Hippocampal formation (tissue), 2 donors: ENCODE measurements around the gene MCF2L2.

Experiments
- DNase-seq, 2 donors: peaks; one replicate each; lab custom pipeline; 2025; lab: John Stamatoyannopoulos, UW

MCF2L2 gene

DNA sequence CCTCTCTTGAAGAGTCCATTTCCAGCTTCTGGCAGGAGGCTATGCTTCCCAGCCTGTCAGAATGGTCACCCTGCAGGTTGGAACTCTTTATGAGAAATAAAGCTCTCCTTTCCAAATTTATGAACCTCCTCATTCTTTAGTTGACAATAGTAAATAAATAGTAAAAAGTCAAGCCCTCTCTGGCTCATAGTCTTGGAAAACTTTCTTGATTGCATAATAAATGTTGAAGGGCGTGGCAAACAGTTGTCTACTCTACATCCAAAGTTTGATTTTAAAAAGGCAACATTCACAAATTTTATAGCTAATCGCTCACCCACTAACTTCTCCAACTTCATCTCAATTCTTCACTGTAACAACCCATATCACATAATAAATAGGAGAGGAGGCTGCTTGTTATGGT lies 58.8 kb downstream of the MCF2L2 start:
- DNase-seq, result no peak

DNA sequence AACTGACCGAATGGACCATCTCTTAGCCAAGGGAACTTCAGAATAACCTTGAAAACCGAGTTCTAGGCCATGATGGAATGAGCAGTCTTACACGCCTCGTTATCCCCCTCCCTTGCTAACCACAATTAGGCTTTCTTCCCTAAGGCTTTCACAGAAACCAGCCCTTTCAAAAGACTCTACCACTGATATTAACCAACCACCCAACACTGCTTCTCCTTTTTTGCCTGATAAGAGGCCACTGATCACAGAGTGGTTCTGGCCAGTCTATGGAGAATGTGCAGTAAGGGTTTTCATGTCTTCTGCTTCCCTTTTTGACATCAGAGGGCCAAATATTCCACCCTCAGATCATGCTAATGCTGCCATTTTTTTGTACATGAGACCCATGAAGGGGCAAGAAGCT lies 59.3 kb downstream of the MCF2L2 start:
- no peak for DNase-seq

DNA sequence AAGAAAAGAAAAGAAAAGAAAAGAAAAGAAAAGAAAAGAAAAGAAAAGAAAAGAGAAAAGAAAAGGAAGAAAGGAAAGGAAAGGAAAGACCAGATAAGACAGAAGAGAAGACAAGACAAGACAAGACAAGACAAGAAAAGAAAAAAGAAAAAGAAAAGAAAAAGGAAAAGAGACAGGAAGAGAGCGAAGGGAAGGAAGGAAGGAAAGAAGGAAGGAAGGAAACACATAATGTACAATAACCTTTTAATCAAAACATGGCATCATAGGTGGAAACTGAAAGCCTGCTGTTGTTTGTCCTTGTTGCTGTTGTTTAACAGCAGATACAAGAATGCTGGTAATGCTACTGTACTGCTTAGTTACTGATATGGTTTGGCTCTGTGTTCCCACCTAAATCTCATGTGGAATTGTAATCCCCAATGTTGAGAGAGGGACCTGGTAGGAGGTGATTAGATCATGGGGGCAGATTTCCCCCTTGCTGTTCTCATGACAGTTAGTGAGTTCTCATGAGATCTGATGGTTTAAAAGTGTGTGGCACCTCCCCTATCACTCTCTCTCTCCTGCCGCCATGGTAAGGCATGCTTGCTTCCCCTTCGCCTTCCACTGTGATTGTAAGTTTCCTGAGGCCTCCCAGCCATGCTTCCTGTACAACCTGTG lies 67.3 kb downstream of the MCF2L2 start:
- no peak for DNase-seq

DNA sequence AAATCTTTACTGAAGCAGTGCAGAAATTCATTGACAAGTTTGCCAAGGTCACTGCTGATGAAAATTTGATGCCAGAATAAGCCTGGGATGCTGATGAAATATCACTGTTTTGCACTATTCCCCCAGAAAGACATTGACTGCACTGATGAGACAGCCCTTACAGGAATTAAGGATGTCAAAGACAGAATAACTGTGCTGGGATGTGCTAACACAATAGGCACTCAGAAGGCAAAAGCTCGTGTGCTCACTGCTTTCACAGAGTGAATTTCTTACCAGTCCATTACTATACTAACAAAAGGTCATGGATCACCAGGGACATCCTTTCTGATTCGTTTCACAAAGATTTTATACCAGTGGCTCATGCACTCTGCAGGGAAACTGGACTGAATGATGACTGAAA lies 69.4 kb downstream of the MCF2L2 start:
- no peak for DNase-seq

DNA sequence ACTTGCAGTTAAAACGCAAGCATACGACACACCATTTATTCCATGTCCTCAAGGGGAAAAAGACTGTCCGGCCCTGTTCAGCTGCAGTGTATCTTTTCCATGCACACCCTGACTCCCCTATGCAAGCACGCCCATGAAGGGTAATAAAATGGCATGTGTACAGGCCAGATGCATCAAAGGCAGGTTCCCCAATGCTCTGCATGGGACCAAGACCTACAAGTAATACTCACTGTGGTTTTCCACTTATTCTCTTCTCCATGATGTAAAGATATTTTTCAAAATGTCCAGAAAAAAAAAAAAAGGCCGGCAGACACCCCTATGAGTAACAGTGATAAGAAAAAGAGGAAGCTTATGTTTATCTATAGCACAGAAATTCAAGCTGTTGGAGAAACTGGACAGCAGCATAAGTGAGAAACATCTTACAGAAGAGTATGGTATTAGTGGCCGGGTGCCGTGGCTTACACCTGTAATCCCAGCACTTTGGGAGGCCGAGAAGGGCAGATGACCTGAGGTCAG lies 70.8 kb downstream of the MCF2L2 start:
- no peak for DNase-seq

DNA sequence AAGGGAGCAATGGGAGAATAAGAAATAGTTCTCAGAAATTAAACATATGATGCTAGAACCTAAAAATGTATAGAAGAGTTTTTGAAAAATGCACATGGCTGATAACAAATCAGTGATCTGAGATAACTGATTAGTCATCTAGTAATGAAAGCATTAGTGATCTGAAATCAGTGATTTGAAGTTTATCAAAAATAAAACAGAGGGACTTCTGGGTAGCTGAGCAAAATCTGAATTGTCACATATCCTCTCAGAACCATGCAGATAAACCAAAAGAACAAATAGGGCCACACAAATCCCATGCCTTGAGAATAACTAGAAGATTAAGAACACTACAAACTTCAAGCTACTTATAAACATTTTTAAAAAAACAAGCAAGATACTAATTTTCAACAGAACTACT lies 71.5 kb downstream of the MCF2L2 start:
- no peak for DNase-seq

DNA sequence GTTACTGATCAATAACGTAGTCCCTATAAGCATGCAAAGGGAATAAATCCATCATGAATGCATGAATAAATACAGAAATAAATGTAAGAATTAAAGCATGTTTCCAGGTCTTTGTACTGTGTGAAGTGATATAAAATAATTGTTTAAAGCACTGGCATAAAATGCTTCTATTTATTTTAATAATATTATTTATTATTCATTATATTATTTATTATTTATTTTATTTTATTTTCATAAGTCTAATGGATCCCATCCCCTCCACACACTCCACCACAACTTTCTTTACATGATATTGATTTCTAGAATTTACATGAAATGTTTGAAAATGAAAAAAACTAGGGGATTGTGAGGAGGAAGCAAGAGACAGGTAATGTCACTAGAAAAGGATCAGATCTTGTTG lies 73.5 kb downstream of the MCF2L2 start:
- no peak for DNase-seq

DNA sequence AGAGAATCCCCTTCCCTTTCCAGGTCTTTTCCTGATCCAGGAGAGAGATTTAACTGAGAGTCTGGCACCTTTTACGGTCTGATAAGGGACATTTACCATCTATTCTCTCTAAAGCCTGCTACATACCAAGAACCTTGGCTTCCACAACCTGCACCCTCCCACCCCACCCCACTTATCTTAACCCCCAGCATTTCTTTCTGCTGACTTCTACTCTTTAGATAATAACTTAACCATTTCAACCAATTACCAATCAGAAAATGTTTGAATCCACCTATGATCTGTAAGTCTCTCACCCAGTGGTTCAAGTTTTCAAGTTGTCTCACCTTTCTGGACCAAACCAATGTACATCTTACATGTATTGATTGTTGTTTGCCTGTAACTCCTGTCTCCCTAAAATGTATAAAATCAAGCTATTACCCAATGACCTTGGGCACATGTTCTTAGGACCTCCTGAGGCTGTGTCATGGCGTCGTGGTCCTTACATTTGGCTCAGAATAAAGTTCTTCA lies 74.0 kb downstream of the MCF2L2 start:
- DNase-seq, result no peak

DNA sequence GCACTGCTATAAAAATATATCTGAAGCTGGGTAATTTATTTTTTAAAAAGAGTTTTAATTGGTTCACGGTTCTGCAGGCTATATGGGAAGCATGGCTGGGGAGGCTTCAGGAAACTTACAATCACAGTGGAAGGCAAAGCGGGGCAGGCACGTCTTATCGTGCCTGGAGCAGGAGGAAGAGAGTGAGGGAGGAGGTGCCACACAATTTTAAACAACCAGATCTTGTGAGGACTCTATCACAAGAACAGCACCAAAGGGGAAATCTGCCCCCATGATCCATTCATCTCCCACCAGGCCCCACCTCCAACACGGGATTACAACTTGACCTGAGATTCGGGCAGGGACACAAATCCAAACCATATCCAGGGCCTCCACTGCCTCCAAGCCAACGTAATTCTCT lies 75.0 kb downstream of the MCF2L2 start:
- DNase-seq, result no peak

DNA sequence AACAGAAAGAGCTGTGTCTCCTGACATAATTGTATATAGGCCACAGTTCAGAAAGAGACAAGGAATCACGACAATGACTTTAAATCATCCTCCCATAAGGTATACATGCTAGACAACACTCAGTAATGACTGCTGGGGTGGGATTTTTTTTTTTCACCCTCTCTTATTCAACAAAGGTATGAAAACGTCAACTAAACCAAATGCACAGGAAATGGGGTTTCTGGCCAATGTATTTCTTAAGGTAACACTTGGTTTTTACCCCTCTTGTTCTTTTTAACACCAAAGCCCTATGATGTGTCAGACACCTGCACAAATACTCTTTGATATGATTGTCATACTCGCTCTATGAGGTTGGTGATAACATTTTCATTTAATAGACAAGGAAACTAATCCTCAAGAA lies 78.3 kb downstream of the MCF2L2 start:
- DNase-seq, result no peak

DNA sequence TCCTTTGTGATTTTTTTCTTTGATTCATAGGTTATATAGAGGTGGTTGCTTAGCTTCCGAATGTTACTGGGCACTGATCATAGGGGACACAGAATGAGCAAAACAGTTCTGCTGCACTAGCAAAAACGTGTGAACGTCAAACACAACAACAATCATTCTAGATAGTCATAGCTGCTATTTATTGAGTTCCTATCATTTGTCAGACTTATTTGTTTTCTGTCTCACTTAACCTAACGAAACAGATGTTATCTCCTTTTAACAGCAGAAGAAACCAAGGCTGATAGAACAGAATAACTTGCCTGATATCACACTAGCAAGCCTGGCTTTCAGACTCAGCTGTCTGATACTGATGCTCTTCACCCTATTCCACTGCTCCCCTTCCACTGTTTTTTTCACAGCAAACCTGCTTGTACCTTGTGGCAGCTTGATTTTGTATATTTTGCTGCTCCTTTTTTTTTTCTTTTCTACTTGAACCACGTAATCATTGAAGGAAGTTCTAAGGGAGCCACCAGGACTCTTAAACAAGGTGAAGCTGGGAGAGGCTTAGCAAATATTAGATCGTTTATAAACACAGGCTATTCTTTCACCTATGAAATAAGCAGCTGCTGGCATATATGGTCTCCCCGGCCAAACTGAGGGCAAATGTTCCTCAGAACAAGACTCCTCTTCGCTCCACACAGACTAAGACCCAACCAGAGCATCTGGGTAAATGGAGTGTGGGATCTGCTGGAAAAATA lies 78.8 kb downstream of the MCF2L2 start:
- DNase-seq, result no peak

DNA sequence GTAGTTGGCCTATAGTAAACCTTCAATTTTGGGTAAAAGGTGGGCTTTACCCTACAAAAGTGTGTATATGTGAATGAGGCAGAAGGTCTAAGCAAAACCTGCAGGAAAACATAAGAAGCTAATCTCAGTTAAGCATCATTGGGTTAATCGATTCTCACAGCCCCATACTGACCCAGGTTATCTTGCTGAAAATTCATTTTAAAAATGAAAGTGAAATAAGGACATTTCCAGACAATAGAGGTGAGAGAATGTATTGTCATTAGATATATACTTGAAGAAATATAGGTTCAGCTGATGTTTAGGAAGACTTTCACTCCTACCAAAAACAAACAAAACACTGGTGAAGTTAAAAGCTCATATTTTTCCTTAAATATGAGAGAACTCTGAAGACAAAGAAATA lies 85.6 kb downstream of the MCF2L2 start:
- no peak for DNase-seq

DNA sequence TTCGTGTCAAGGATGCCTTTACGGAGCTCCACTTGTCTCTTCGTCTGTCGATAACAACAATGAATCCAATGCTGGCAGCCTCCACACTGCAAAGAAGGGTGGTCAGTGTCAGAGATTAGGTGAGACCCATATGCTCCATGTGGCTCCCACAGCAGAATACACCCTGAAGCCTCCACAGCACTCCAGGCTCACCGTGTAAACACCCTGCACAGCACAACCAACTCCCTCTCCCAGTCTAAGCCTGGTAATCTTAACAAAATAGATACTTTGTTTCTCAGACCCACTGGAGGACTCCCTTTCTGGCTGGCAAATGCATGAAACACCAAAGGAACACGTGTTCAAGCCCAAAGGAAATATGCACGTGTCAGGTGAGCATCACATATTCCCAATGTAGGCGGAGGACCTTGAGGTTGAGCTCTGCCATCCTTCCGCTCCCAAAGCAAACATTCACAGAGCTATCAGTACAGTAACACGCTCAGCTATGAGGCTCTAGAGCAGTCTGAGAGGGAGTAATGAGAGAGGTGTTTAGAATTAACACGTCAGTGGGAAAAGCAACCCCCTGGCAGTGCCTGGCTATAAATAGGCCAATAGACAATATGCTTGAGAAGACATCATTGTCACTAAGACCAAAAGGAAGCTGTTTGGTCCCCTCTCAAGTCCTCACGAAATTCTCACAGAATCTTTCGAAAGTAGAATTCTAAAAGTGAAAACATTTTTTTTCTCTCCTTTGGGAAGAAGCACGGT lies 86.7 kb downstream of the MCF2L2 start:
- DNase-seq, result no peak

DNA sequence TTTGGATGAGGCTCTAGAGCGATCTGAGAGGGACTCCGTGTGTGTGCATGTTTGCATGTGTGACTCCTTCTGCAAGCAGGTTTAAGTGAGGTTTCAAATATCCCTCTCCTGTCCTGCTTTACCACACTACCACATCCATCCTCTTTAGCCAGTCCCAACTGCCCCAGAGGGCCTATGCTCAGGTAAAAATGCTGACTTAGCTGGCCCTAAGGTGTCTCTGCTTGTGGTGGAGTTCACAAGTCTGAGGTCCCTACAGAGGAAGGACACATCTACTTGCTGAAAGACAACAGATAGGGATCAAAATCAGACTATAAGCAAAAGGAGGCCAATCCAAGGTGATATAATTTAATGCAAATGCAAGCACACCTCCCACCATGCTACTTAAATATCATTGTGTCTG lies 88.2 kb downstream of the MCF2L2 start:
- no peak for DNase-seq

DNA sequence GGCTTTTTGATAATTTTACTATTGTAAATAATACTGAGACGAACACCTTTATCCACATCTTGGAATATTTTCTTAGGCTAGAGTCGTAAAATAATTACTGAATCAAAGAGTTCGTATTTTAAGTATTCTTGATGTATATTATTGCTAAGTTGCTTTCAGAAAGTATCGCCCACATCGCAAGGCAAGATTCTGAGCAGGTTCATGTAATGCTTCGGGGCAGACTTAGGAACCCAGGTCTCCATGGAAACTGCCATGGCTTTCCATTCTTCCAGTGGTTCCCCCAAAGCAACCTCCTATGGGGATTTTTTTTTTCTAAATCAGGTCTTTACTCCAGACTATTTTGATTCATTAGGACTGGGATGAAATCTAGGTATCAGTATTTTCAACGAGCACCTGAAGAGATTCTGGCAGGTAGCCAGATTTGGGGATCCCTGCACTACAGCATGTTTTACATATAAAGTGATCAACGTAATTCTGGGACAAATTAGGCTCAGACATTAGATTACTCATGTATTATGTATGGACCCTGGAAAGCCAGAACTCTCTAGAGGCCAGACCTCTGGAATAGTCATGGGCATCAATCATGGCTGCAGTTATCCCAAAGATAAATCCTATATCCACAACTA lies 88.8 kb downstream of the MCF2L2 start:
- no peak for DNase-seq

DNA sequence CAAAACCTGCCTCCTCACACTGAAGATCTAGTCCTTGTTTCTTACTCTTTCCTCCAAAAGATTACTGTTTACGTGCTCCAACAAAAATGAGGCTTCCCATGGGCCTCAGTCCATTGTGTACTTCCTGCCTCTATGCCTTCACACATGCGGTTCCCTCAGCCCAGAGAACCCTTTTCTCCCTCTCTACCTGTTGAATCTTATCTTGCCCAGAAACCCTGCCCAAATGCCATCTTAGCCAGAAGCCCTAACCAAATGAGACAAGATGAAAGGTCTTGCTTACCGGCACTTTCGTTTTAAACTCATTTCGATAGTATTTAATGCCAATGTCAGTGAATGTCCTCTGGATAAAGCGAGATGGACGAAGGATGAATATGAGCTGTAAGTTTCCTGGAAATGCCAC lies 89.9 kb downstream of the MCF2L2 start:
- no peak for DNase-seq

DNA sequence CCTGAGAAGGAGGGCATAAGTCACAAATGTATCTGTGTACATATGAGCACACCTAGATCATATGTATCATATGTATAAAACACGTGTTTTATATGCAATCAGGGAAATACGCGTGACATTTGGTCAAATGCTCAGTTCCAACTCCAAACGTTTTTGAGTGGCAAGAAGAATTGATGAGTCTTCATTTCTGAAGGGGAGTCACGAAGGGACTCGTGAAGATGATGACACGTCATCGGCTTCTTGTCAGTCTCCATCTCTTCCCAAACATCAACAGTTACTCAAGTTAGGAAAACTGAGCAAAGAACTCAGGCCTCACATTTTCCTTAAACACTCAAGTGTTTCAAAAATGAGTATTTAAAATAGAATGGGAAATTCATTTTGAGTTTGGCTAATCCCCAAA lies 95.9 kb downstream of the MCF2L2 start:
- DNase-seq, result no peak

DNA sequence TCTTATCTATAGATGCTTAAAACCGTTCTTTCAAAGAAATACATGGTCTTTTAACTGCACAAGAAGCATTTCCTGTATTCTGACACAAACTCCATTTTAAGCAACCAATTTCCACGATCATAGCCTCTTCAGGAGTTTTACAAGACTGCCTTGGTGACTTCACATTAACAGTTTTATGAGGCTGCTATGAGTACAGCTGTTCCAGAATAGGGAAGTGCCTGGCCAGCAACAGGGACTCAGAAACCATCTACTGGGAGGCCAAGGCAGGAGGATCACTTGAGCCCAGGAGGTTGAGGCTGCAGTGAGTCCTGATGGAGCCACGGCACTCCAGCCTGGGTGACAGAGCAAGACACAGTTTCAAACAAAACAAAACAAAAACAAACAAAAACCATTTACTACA lies 96.9 kb downstream of the MCF2L2 start:
- DNase-seq, result no peak

DNA sequence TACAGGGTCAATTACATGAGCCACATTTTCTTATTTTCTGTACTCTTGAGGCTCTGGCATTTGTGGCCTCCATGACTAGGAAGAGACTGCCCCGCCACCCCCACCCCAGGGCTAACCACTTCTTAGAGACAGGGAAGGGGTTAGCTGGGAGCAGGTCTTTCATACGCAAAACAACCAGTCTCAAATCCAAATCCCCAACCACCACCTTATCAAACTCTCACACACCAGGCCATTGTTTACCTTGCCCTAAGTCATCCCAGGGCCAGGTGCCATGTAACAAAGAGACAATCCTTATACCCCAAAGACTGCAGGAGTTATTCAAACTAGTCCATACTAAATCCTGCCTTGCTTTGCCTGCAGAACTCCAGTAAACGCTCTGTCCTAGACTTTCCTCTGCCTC lies 97.5 kb downstream of the MCF2L2 start:
- DNase-seq, result no peak

DNA sequence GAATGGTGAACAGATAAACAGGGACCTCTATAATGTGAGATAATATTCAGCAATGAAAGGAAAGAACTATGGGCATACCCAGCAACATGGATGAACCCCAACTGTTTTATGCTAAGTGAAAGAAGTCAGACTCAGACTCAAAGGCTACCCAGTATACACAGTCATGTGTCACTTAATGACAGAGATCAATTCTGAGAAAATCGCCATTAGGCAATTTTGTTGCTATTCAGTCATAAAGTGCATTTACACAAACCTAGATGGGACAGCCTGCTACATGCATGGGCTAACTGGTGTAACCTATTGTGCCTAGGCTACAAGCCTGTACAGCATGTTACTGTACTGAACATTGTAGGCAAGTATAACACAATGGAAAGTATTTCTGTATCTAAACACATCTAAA lies 98.9 kb downstream of the MCF2L2 start:
- no peak for DNase-seq

DNA sequence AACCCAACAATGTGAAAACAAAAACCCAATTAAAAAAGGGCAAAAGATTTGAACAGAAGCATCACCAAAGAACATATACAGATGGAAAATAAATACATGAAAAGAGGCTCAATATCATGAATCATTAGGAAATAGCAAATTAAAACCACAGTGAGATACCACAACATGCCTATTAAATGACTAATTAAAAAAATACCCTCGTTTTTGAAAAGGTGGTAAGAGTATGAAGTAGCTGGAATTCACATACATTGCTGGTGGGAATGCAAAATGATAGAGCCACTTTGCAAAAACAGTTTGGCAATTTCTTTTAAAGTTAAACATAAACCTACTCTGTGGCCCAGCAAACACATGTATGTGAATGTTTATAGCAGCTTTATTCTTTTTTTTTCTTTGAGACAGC lies 99.6 kb downstream of the MCF2L2 start:
- DNase-seq, result no peak

DNA sequence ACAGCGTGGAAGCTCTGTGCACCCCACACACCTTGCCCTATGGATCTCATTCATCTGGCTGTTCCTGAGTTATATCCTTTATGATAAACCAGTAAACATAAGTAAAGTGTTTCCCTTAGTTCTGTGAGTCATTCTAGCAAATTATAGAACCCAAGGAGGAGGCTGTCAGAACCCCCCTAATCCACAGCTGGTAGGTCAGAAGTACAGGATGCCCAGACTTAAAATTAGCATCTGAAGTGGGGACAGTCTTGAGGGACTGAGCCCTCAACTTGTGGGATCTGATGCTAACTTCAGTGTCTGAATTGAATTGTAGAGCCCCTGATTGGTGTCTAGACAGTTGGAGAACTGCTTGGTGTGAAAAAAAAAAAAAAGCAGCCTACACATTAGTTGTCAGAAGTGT lies 100.3 kb downstream of the MCF2L2 start:
- DNase-seq, result no peak
